GM12801 (cell line): ENCODE measurements around the gene PCBP3.

Source experiments
- CTCF ChIP-seq: IDR thresholded peaks from one replicate; pipeline ENCODE4 v1.5.1; 2011; ENCODE audit warnings: control low read depth; ENCODE audit not compliant: insufficient read length; ENCODE audit errors: extremely low read depth

PCBP3 gene

GRCh38 chr21:45830720-45831366 lies 187.3 kb downstream of the PCBP3 start:
- no peak for TF ChIP-seq CTCF

- TF ChIP-seq CTCF = no peak
Measured at GRCh38 chr21:45831991-45832740, 188.6 kb downstream of the PCBP3 start.

GRCh38 chr21:45833414-45833813 lies 189.9 kb downstream of the PCBP3 start:
- TF ChIP-seq CTCF = no peak

GRCh38 chr21:45834026-45834715 lies 190.6 kb downstream of the PCBP3 start:
- TF ChIP-seq CTCF = no peak

GRCh38 chr21:45834821-45835293 lies 191.3 kb downstream of the PCBP3 start:
- no peak for TF ChIP-seq CTCF

- no peak for TF ChIP-seq CTCF
Measured at GRCh38 chr21:45835301-45836267, 192.1 kb downstream of the PCBP3 start.
